HepG2 (cell line): ENCODE measurements around the gene AMPD2. TPM values are rescaled to one million over a fixed set of nuclear protein-coding genes. Genes with fewer than 3 reads are reported as not detected.

ENCODE experiments used
- ATAC-seq: fragments of 200-7000 bp; cut with Tn5 transposase; 3 replicates; pipeline ENCODE4 v1.9.1; 2020; ENCODE audit warnings: mild to moderate bottlenecking, moderate library complexity
- BruUV-seq: library from RNA; stranded (reverse); fragments of 400-500 nt; replicated peaks from 2 replicates; lab custom pipeline; 2021; lab: Mats Ljungman, UMichigan
- CTCF ChIA-PET: fragments of 300-600 bp; formaldehyde crosslinking; extraction: SDS; loops from one replicate; lab custom pipeline; 2021; ENCODE audit warnings: low total read pairs, inconsistent platforms, low intra/inter-chr PET ratio; lab: Yijun Ruan, JAX
- POLR2A ChIA-PET: fragments of 350-600 bp; sonication (Branson Sonifier 250); formaldehyde crosslinking; loops from one replicate; lab custom pipeline; 2020; ENCODE audit warnings: antibody characterized with exemption, inconsistent platforms; lab: Yijun Ruan, JAX
- DNase-seq: peaks from one replicate; pipeline ENCODE4 v3.0.0-alpha.2; 2015; ENCODE audit warnings: low spot score
- FAIRE-seq: peaks from 3 replicates; lab custom pipeline; 2011; peaks lifted over from hg19 to GRCh38; lab: Jason Lieb, UNC
- H2AFZ ChIP-seq: one replicate; pipeline ENCODE4 v1.6.1; 2011; ENCODE audit warnings: low read length, inconsistent platforms
- H3K27ac ChIP-seq: fragments of 300-600 bp; 3 replicates; pipeline ENCODE4 v1.8.0; 2011; ENCODE audit warnings: mixed run types, mild to moderate bottlenecking, mixed read lengths, low read length, inconsistent platforms; ENCODE audit not compliant: insufficient read depth; ENCODE audit errors: extremely low read length
- H3K27me3 ChIP-seq, 2 experiments: fragments of 200-600 bp in 1 of 2; 2 replicates in 1 of 2; 3 replicates in 1 of 2; pipeline versions ENCODE4 v1.6.0 to v1.8.0; 2011; ENCODE audit warnings: low read length in 2 of 2, mild to moderate bottlenecking in 2 of 2, moderate library complexity in 2 of 2, inconsistent platforms in 1 of 2; ENCODE audit not compliant: insufficient read depth in 2 of 2, control insufficient read depth in 1 of 2
- H3K36me3 ChIP-seq, 2 experiments: fragments of 200-600 bp in 1 of 2; replicated peaks in 1 of 2; 2 replicates in 1 of 2; 3 replicates in 1 of 2; pipeline versions ENCODE4 v1.5.1 to v1.8.0; 2011; ENCODE audit warnings: low read length in 2 of 2, inconsistent platforms in 1 of 2; ENCODE audit not compliant: insufficient read depth in 2 of 2, control insufficient read depth in 1 of 2
- H3K4me1 ChIP-seq: 2 replicates; pipeline ENCODE4 v1.5.1; 2012; ENCODE audit warnings: low read length, inconsistent platforms; ENCODE audit not compliant: insufficient read depth
- H3K4me2 ChIP-seq: 2 replicates; pipeline ENCODE4 v1.6.0; 2011; ENCODE audit warnings: low read depth, low read length, inconsistent platforms
- H3K4me3 ChIP-seq, 3 experiments: fragments of 200-600 bp in 1 of 3; sonication (generic), shearing (Covaris generic) in 1 of 3; replicated peaks in 1 of 3; 2 replicates each; pipeline ENCODE4 v1.5.1; 2011 to 2016; ENCODE audit warnings: low read length in 3 of 3, inconsistent platforms in 2 of 3, low read depth in 2 of 3, mild to moderate bottlenecking in 2 of 3, control low read depth in 1 of 3, mixed read lengths in 1 of 3; ENCODE audit not compliant: insufficient read depth in 1 of 3
- H3K79me2 ChIP-seq: one replicate; pipeline ENCODE4 v1.6.1; 2011; ENCODE audit warnings: low read length, inconsistent platforms; ENCODE audit not compliant: insufficient read depth
- H3K9ac ChIP-seq: 2 replicates; pipeline ENCODE4 v1.6.0; 2011; ENCODE audit warnings: mild to moderate bottlenecking, low read depth, low read length, inconsistent platforms; ENCODE audit not compliant: insufficient read depth
- H3K9me3 ChIP-seq: 2 replicates; pipeline ENCODE4 v1.5.1; 2012; ENCODE audit warnings: mild to moderate bottlenecking, low read length
- H4K20me1 ChIP-seq: 2 replicates; pipeline ENCODE4 v1.6.0; 2011; ENCODE audit warnings: inconsistent platforms, mild to moderate bottlenecking, low read length, moderate library complexity; ENCODE audit not compliant: insufficient read depth
- AKAP8 ChIP-seq: sonication (generic); formaldehyde crosslinking; IDR thresholded peaks from 2 replicates; pipeline ENCODE4 v1.5.1; 2020; ENCODE audit warnings: mild to moderate bottlenecking, missing genetic modification reagents
- NRL ChIP-seq: sonication (generic); formaldehyde crosslinking; IDR thresholded peaks from 2 replicates; pipeline ENCODE4 v1.5.0; 2020; ENCODE audit warnings: missing genetic modification reagents, mild to moderate bottlenecking, moderate library complexity, borderline replicate concordance
- ZFAT ChIP-seq: sonication (generic); formaldehyde crosslinking; conservative IDR thresholded peaks from 2 replicates; pipeline ENCODE4 v1.8.1; 2023; ENCODE audit warnings: missing genetic modification reagents, inconsistent platforms
- WGBS: methylation state at CpG from one replicate; pipeline ENCODE4 v1.1.6; 2017; ENCODE audit warnings: low lambda C conversion rate; 5-methylcytosine and 5-hydroxymethylcytosine counted together
- in situ Hi-C: cut with HindIII; loops from 2 replicates; pipeline ENCODE4 v1.10.0; 2017; ENCODE audit warnings: low pct_unique_long_range_greater_than_20kb; ENCODE audit not compliant: extremely low pct_ligation_motif_present
- intact Hi-C: fragments of 100-400 bp; cut with micrococcal nuclease; formaldehyde crosslinking; loops from one replicate; pipeline ENCODE4 v1.10.0; 2022; ENCODE audit not compliant: unreplicated experiment
- polyA plus RNA-seq, 8 experiments: library from polyadenylated mRNA; depleted of rRNA in 3 of 8; stranded (reverse) in 7 of 8; unstranded in 1 of 8; fragments of >200 nt; fragmentation: Illumina TruSeq in 4 of 8; extraction: Trizol in 4 of 8; gene quantifications; 2 replicates each; pipeline versions ENCODE4 v1.2.1 to v1.2.3, GENCODE V29; 2011 to 2016; ENCODE audit warnings: low read depth in 4 of 8, missing spikeins in 1 of 8, mixed read lengths in 1 of 8; ENCODE audit not compliant: insufficient read depth in 1 of 8
- total RNA-seq, 5 experiments: library from RNA; depleted of rRNA; stranded (reverse); fragments of >200 nt; fragmentation: Illumina TruSeq; extraction: Trizol; gene quantifications; 2 replicates each; pipeline ENCODE4 v1.2.3, GENCODE V29; 2016; ENCODE audit warnings: low read depth in 1 of 5
- TF ChIP-seq, protein P1 (sequence below): sonication (generic); formaldehyde crosslinking; IDR thresholded peaks from 2 replicates; pipeline ENCODE4 v1.5.1; 2020; ENCODE audit warnings: mild to moderate bottlenecking, missing genetic modification reagents, moderate library complexity

Gene AMPD2
- total and polyA plus RNA-seq, 2 of the 13 experiments (the other 11 are each of a cell fraction or from before 2014, with no cell fraction given), result 62.3 to 82.0 TPM

DNA sequence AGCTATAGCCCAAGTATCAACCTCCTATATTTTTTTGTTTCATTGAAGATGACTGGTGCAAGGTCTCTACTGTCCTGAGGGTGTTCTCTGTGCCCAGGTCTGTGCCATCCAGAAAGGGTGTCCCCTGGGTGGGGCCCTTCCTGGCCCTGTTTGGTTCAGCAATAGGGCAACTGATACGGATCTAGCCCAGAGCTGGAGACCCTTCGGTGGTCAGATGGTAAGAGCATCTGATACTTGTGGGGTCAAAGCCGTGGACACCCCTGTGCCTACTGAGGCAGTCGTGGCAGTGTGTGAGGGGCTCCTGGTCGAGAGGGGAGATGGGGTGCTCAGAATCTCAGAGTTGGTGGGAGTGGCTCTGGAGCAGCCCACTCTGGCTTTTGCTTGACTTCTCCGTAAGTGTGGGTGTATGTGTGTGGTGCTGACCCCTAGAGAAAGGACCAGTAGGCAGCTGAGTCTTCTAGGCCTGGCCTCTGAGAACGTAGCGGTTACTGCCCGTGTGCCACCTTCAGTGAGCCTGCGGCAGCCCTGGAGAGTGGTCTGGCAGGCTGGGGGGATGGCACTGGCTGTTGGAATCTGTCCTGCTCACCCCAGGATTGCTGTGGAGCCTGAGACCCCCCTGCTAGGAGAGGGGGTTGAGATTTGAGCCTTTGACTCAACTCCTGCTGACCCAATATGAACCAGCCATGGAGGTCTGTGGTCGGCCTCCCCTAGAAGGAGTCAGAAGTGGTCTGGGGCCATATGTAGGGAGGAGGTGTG is 2.7 kb downstream of the AMPD2 start:
- 93% methylated on average over 8 of the region's 11 CpGs for WGBS
- H3K4me3 ChIP-seq, result peak overlapping the region; percentile 71 to 89 (median 80); a peak in 4 of 6 replicates
- H2AFZ ChIP-seq, result no peak overlapping the region
- no peak for DNase-seq
- H3K4me1 ChIP-seq, result peaks cover 45% of the 10 kb centered on the region
- H3K79me2 ChIP-seq, result peaks cover 56% of the 10 kb centered on the region
- no peaks in the 10 kb centered on the region; a peak in 1 of 5 replicates for H3K27me3 ChIP-seq
- TF ChIP-seq ZFAT (CRISPR knock-in tag), result no peak
- 0 out of 2 replicates have a peak, but pooled peaks have one; percentile 26 for TF ChIP-seq AKAP8 (CRISPR knock-in tag)
- 0 out of 2 replicates have a peak, but pooled peaks have one; percentile 38 for TF ChIP-seq NRL (CRISPR knock-in tag)
- TF ChIP-seq, protein P1, sequence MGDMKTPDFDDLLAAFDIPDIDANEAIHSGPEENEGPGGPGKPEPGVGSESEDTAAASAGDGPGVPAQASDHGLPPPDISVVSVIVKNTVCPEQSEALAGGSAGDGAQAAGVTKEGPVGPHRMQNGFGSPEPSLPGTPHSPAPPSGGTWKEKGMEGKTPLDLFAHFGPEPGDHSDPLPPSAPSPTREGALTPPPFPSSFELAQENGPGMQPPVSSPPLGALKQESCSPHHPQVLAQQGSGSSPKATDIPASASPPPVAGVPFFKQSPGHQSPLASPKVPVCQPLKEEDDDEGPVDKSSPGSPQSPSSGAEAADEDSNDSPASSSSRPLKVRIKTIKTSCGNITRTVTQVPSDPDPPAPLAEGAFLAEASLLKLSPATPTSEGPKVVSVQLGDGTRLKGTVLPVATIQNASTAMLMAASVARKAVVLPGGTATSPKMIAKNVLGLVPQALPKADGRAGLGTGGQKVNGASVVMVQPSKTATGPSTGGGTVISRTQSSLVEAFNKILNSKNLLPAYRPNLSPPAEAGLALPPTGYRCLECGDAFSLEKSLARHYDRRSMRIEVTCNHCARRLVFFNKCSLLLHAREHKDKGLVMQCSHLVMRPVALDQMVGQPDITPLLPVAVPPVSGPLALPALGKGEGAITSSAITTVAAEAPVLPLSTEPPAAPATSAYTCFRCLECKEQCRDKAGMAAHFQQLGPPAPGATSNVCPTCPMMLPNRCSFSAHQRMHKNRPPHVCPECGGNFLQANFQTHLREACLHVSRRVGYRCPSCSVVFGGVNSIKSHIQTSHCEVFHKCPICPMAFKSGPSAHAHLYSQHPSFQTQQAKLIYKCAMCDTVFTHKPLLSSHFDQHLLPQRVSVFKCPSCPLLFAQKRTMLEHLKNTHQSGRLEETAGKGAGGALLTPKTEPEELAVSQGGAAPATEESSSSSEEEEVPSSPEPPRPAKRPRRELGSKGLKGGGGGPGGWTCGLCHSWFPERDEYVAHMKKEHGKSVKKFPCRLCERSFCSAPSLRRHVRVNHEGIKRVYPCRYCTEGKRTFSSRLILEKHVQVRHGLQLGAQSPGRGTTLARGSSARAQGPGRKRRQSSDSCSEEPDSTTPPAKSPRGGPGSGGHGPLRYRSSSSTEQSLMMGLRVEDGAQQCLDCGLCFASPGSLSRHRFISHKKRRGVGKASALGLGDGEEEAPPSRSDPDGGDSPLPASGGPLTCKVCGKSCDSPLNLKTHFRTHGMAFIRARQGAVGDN, result 0 out of 2 replicates have a peak, but pooled peaks have one; percentile 0
- H3K9me3 ChIP-seq, result no peaks in the 10 kb centered on the region
- H3K9ac ChIP-seq, result peak overlapping the region; percentile 53; the same call in 1 of the 2 replicates
- intact Hi-C loops (no loop called here), in situ Hi-C loops (loop anchor here (5.0 kb wide), 1 partner anchor 75 kb away; the partner anchor contains the start of gene GNAI3)
- ChIA-PET CTCF (no interaction called here), POLR2A (no interaction called here)
- H3K36me3 ChIP-seq, result peaks cover 18 to 27% of the 10 kb centered on the region in 2 experiments; a peak in 4 of 5 replicates
- no peak for FAIRE-seq
- peaks cover 39% of the 10 kb centered on the region for H4K20me1 ChIP-seq
- no TSS peak for BruUV-seq
- no peak for ATAC-seq
- no peak overlapping the region for H3K27ac ChIP-seq
- H3K4me2 ChIP-seq, result peak overlapping the region; percentile 92
